Left kidney (tissue), 2 donors: Measurements from ENCODE around the gene DFFB. TPM values are rescaled to one million over a fixed set of nuclear protein-coding genes. Genes with fewer than 3 reads are reported as not detected.

Experiments used
- DNase-seq: peaks from one replicate; pipeline ENCODE4 v3.0.0-alpha.2; 2013
- polyA plus RNA-seq: library from polyadenylated mRNA; unstranded; fragments of 120-200 nt; gene quantifications from one replicate; pipeline ENCODE4 v1.2.1, GENCODE V29; 2013; ENCODE audit not compliant: insufficient read length

Gene DFFB
- polyA plus RNA-seq, 1 donor, result 9.8 TPM

GRCh38 chr1:3896396-3897000, 39.2 kb downstream of the DFFB start:
- DNase-seq, result no peak

GRCh38 chr1:3898475-3898735, 41.1 kb downstream of the DFFB start:
- DNase-seq, result no peak

- DNase-seq, result no peak
These were observed 41.9 kb downstream of the DFFB start for GRCh38 chr1:3898994-3899753.

- DNase-seq, result no peak
These were observed 42.5 kb downstream of the DFFB start for GRCh38 chr1:3899754-3900149.

GRCh38 chr1:3900150-3900968, 43.1 kb downstream of the DFFB start, which contains the start of gene C1orf174:
Gene C1orf174, minus strand, starts transcription at chr1:3900272. Its CDS starts 86 bp downstream, at chr1:3900186.
- DNase-seq, result peak; percentile 99

- DNase-seq, result peak; percentile 97
These were observed 43.8 kb downstream of the DFFB start for GRCh38 chr1:3900969-3901529.

GRCh38 chr1:3902111-3902511, 44.8 kb downstream of the DFFB start:
- DNase-seq, result no peak

GRCh38 chr1:3902571-3903091, 45.4 kb downstream of the DFFB start:
- no peak for DNase-seq

GRCh38 chr1:3903141-3904005, 46.1 kb downstream of the DFFB start:
- no peak for DNase-seq

GRCh38 chr1:3904006-3904842, 46.9 kb downstream of the DFFB start:
- DNase-seq, result no peak

- no peak for DNase-seq
These were observed 47.5 kb downstream of the DFFB start for GRCh38 chr1:3904843-3905185.

- DNase-seq, result no peak
These were observed 48.1 kb downstream of the DFFB start for GRCh38 chr1:3905266-3905952.

- no peak for DNase-seq
These were observed 48.8 kb downstream of the DFFB start for GRCh38 chr1:3905953-3906671.

GRCh38 chr1:3906672-3907020, 49.4 kb downstream of the DFFB start:
- DNase-seq, result no peak

- no peak for DNase-seq
These were observed 49.8 kb downstream of the DFFB start for GRCh38 chr1:3907031-3907534.

- no peak for DNase-seq
These were observed 50.4 kb downstream of the DFFB start for GRCh38 chr1:3907621-3908165.

GRCh38 chr1:3908886-3909517, 51.7 kb downstream of the DFFB start:
- no peak for DNase-seq

GRCh38 chr1:3909615-3910014, 52.3 kb downstream of the DFFB start:
- no peak for DNase-seq
